HepG2 (cell line): ENCODE measurements around the gene BRK1. TPM values are rescaled to one million over a fixed set of nuclear protein-coding genes. Genes with fewer than 3 reads are reported as not detected.
A peak's percentile ranks its signal among the peaks of the same experiment; 100 is the strongest.

Experiments used
- BATF2 ChIP-seq: sonication (generic); formaldehyde crosslinking; IDR thresholded peaks from 2 replicates; pipeline ENCODE4 v1.8.0; 2022; ENCODE audit warnings: mild to moderate bottlenecking, missing genetic modification reagents, moderate library complexity
- HMGXB3 ChIP-seq: sonication (generic); formaldehyde crosslinking; IDR thresholded peaks from 2 replicates; pipeline ENCODE4 v1.4.0; 2020; ENCODE audit warnings: missing genetic modification reagents, borderline replicate concordance
- MAX ChIP-seq: IDR thresholded peaks from 2 replicates; pipeline ENCODE4 v1.6.1; 2012; ENCODE audit warnings: inconsistent platforms
- PAXIP1 ChIP-seq: sonication (generic); formaldehyde crosslinking; conservative IDR thresholded peaks from 2 replicates; pipeline ENCODE4 v1.4.0; 2020; ENCODE audit warnings: mild to moderate bottlenecking, missing genetic modification reagents, moderate library complexity
- REL ChIP-seq: sonication (generic); formaldehyde crosslinking; conservative IDR thresholded peaks from 2 replicates; pipeline ENCODE4 v1.8.0; 2022; ENCODE audit warnings: mild to moderate bottlenecking, missing genetic modification reagents, moderate library complexity
- SOX5 ChIP-seq: IDR thresholded peaks from 2 replicates; pipeline ENCODE4 v1.6.1; 2016; ENCODE audit warnings: borderline replicate concordance
- SRSF9 ChIP-seq: fragments of 200-400 bp; formaldehyde crosslinking; IDR thresholded peaks from 2 replicates; pipeline ENCODE4 v1.6.1; 2018; ENCODE audit warnings: borderline replicate concordance, mild to moderate bottlenecking, low read depth, low read length; ENCODE audit not compliant: insufficient read depth, poor library complexity, severe bottlenecking
- ZNF230 ChIP-seq: sonication (generic); formaldehyde crosslinking; IDR thresholded peaks from 2 replicates; pipeline ENCODE4 v1.4.0; 2020; ENCODE audit warnings: mild to moderate bottlenecking, missing genetic modification reagents
- ZSCAN5A ChIP-seq: sonication (generic); formaldehyde crosslinking; IDR thresholded peaks from 2 replicates; pipeline ENCODE4 v1.8.0; 2022; ENCODE audit warnings: mild to moderate bottlenecking, missing genetic modification reagents, borderline replicate concordance
- polyA plus RNA-seq, 8 experiments: library from polyadenylated mRNA; depleted of rRNA in 3 of 8; stranded (reverse) in 7 of 8; unstranded in 1 of 8; fragments of >200 nt; fragmentation: Illumina TruSeq in 4 of 8; extraction: Trizol in 4 of 8; gene quantifications; 2 replicates each; pipeline versions ENCODE4 v1.2.1 to v1.2.3, GENCODE V29; 2011 to 2016; ENCODE audit warnings: low read depth in 4 of 8, missing spikeins in 1 of 8, mixed read lengths in 1 of 8; ENCODE audit not compliant: insufficient read depth in 1 of 8
- total RNA-seq, 5 experiments: library from RNA; depleted of rRNA; stranded (reverse); fragments of >200 nt; fragmentation: Illumina TruSeq; extraction: Trizol; gene quantifications; 2 replicates each; pipeline ENCODE4 v1.2.3, GENCODE V29; 2016; ENCODE audit warnings: low read depth in 1 of 5

The BRK1 gene
- total and polyA plus RNA-seq, 2 of the 13 experiments (the other 11 are each of a cell fraction or from before 2014, with no cell fraction given): 118 to 155 TPM

- TF ChIP-seq HMGXB3 (0 out of 2 replicates have a peak, but pooled peaks have one; percentile 1), PAXIP1 (no peak), SRSF9 (no peak), MAX (no peak), ZNF230 (CRISPR knock-in tag) (no peak), BATF2 (CRISPR knock-in tag) (peak; percentile 4; the same call in 1 of the 2 replicates), SOX5 (CRISPR knock-in tag) (no peak), REL (CRISPR knock-in tag) (no peak), ZSCAN5A (CRISPR knock-in tag) (no peak)
These were observed 25.6 kb downstream of the BRK1 start (continued) for GRCh38 chr3:10140996-10141546.
